Measurements from ENCODE around the gene NDUFS8.

The NDUFS8 gene

DNA sequence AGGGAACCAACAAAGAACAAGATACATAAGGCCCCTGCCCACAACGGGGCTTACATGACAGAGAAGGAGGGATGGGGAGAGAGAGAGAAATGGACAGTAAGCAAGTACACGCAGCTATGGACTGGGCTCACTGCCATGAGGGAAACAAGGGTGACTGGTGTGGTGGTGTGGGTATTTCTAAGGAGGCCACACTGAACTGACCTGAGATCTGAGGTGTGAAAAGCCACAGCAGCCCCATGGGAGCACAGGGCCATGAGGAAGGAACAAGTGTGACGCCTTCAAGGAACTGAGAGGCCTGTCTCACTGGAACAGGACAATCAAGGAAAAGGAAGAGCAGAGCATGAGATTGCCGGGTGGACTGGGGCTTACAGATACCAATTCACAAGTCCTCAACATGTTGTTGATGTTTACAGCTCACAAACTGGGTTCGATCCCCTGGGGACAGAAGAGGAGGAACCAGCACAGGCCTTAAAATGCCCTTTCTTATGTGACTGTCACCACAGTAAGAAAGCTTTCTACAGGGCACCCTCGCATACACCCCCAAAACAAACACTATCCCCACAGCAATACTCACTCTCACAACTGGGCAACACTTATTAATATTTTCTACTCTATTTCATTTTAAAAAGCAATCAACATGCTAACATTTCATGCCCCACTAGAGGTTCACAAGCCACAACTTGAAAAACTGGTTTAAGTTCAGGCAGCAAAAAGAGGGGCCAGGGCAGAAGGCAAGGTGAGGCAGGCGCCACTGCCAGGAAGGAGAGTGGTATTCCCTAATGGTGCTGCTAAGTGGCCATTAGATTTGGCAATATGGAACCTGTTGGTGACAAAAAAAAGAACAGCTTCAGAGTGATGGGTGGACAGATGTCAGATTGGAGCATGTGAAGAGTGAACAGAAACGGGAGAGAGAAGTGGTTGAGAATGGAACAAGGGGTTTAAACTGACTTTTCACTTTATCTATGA is 47.4 kb downstream of the NDUFS8 start:
- no peak for DNase-seq (ENCODE audit: low spot score)

DNA sequence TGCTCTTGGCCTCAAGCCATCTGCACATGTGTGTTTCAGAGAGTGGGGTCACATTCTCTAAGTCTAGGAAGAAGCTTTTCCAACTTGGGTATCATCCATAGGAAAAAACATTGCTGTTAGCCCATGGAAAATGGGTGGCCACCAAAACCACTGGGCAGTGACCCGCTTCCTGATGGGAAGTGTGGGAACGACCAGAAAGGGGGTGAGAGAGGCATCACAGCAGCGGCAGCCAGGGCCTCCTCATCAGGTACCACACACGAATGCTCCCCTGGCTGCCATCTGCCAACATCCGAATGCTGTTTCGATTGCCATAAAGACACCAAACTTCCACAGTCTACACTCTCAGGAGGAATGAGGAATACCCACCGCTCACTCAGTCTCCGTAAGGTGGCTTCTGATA is 50.4 kb downstream of the NDUFS8 start:
- no peak for DNase-seq (ENCODE audit: low spot score)

DNA sequence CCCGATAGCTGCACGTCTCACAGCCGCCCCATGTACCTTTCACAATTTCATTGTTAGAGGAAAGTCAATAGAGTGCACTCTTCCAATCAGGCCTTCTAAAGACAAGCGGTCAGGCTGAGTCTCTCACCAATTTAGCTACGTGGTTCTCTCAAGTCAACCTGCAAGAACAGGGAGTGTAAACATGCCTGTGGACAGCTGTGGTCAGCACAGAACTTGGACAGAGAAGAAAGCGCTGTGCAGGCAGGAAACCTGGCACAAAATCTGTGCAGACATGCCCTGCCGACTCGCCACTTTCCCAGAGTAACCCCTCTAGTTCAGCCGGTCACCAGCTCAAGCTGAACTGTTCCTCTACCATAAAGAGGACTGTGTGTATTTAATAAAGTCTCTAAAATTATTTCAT is 51.2 kb downstream of the NDUFS8 start:
- no peak for DNase-seq (ENCODE audit: low spot score)

DNA sequence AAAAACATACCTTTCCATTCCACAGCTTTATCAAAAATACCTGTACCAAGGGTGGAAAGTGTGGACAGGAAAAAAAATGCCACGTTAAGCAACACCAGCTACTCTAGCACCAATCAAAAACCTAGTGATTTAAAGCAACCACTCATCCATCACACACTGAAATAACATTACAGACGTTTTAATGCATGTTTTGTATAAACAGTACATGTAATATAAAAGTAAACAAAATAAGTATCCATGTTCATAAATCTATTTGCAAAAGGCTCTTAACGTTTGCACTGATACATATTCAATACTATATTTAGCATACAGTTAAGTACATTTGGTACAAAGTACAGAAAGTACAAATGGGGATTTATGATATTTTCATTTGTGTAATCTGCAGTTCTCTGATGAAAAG is 52.0 kb downstream of the NDUFS8 start:
- DNase-seq (ENCODE audit: low spot score), result no peak

DNA sequence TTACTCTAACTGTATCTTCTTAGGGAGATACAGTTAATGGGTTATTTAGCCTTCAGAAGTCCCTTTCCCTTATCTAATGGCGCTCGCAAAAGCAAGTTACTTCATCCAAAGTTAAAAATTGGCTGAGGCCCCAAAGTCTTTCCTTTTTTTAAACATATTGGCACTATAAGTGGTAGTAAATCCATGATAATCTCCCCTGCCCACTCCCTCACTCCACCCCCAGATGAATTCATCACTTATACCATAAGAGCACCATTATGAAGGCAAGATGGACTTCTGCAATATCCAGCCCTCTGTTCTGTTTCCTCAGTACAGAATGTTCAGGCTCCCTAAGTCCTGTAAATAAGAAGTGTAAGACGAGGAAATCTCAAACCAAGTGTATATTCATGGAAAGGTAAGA is 53.0 kb downstream of the NDUFS8 start:
- no peak for DNase-seq (ENCODE audit: low spot score)

Measured in HuH-7.5 (cell line).